Skeletal muscle cell (primary cell): ENCODE measurements around the gene ITGA2B.
A peak's percentile ranks its signal among the peaks of the same experiment; 100 is the strongest.
"Not testable (repeated sequence)": the region's sequence is repeated elsewhere in the genome, so short reads cannot be mapped to it uniquely, and the experiment has no call there.

Source experiments
- DNase-seq: peaks from one replicate; pipeline ENCODE4 v3.0.0-alpha.2; 2010; ENCODE audit warnings: low read depth
- H3K4me3 ChIP-seq: 2 replicates; pipeline ENCODE4 v1.5.1; 2011; ENCODE audit warnings: low read depth, mild to moderate bottlenecking, control low read depth, low read length, moderate library complexity

Gene ITGA2B

GRCh38 chr17:44354582-44355561 lies 34.6 kb downstream of the ITGA2B start:
- no peak overlapping the region for H3K4me3 ChIP-seq
- DNase-seq: no peak

GRCh38 chr17:44353672-44354331 lies 35.6 kb downstream of the ITGA2B start:
- DNase-seq: no peak
- peak overlapping the region; percentile 33 for H3K4me3 ChIP-seq

- DNase-seq: no peak
- peak overlapping the region; percentile 33 for H3K4me3 ChIP-seq
Measured at GRCh38 chr17:44352828-44353671, 36.4 kb downstream of the ITGA2B start.

GRCh38 chr17:44351961-44352827 lies 37.3 kb downstream of the ITGA2B start:
- no peak overlapping the region for H3K4me3 ChIP-seq
- DNase-seq: no peak

- no peak for DNase-seq
- no peak overlapping the region for H3K4me3 ChIP-seq
Measured at GRCh38 chr17:44351464-44351863, 38.0 kb downstream of the ITGA2B start.

GRCh38 chr17:44350733-44351226 lies 38.7 kb downstream of the ITGA2B start:
- DNase-seq: no peak
- no peak overlapping the region for H3K4me3 ChIP-seq

GRCh38 chr17:44349553-44350070 lies 39.8 kb downstream of the ITGA2B start:
- no peak overlapping the region for H3K4me3 ChIP-seq
- DNase-seq: no peak

- DNase-seq: no peak
- no peak overlapping the region for H3K4me3 ChIP-seq
Measured at GRCh38 chr17:44348988-44349364, 40.5 kb downstream of the ITGA2B start.

- H3K4me3 ChIP-seq: no peak overlapping the region
- no peak for DNase-seq
Measured at GRCh38 chr17:44348234-44348987, 41.0 kb downstream of the ITGA2B start.

- DNase-seq, H3K4me3 ChIP-seq: not testable (repeated sequence)
Measured at GRCh38 chr17:44347206-44348055, 42.0 kb downstream of the ITGA2B start.

- no peak for DNase-seq
- H3K4me3 ChIP-seq: peak overlapping the region; percentile 99
Measured at GRCh38 chr17:44346064-44346844, 43.2 kb downstream of the ITGA2B start.

- peak overlapping the region; percentile 99 for H3K4me3 ChIP-seq
- no peak for DNase-seq
Measured at GRCh38 chr17:44345454-44346026, 43.9 kb downstream of the ITGA2B start.

- H3K4me3 ChIP-seq: peak within 1 kb of the TSS; percentile 99
Measured at GRCh38 chr17:44344939-44345453, 44.5 kb downstream of the ITGA2B start, which contains the start of gene GRN. Gene GRN (plus strand): TSS chr17:44345302. CDS start chr17:44349165, 3,863 bp downstream.

GRCh38 chr17:44343510-44344209 lies 45.8 kb downstream of the ITGA2B start:
- H3K4me3 ChIP-seq: no peak overlapping the region
- no peak for DNase-seq

More at GRCh38 chr17:44344939-44345453, 44.5 kb downstream of the ITGA2B start, which contains the start of gene GRN:
- DNase-seq: peak; percentile 96

- not testable (repeated sequence) for H3K4me3 ChIP-seq, DNase-seq
Measured at GRCh38 chr17:44340553-44340952, 48.9 kb downstream of the ITGA2B start.
